DND-41 (cell line): Measurements from ENCODE around the gene FAM222A.

Source experiments
- ATAC-seq: fragments of 200-7000 bp; cut with Tn5 transposase; 3 replicates; pipeline ENCODE4 v1.9.1; 2021; ENCODE audit warnings: low read depth; ENCODE audit not compliant: insufficient read depth
- DNase-seq: peaks from one replicate; pipeline ENCODE4 v3.0.0-alpha.2; 2020
- H2AFZ ChIP-seq: 2 replicates; pipeline ENCODE4 v1.6.0; 2012; ENCODE audit warnings: low read depth, low read length
- H3K27ac ChIP-seq: 2 replicates; pipeline ENCODE4 v1.5.1; 2012; ENCODE audit warnings: low read length, inconsistent platforms
- H3K27me3 ChIP-seq: fragments of 200-600 bp; sonication (generic); 2 replicates; pipeline ENCODE4 v1.6.0; 2012; ENCODE audit warnings: low read length, mild to moderate bottlenecking, inconsistent platforms; ENCODE audit not compliant: insufficient read depth, poor library complexity
- H3K36me3 ChIP-seq: 2 replicates; pipeline ENCODE4 v1.5.1; 2012; ENCODE audit warnings: low read length, inconsistent platforms; ENCODE audit not compliant: insufficient read depth
- H3K4me1 ChIP-seq: 2 replicates; pipeline ENCODE4 v1.5.1; 2012; ENCODE audit warnings: mild to moderate bottlenecking, low read length; ENCODE audit not compliant: insufficient read depth
- H3K4me2 ChIP-seq: 2 replicates; pipeline ENCODE4 v1.6.0; 2012; ENCODE audit warnings: mild to moderate bottlenecking, moderate library complexity, low read length, inconsistent platforms; ENCODE audit not compliant: insufficient read depth
- H3K4me3 ChIP-seq, 2 experiments: fragments of 200-600 bp in 1 of 2; shearing (Covaris generic) in 1 of 2; 2 replicates each; pipeline ENCODE4 v1.5.1; 2012 to 2016; ENCODE audit warnings: inconsistent platforms in 2 of 2, low read length in 2 of 2, mild to moderate bottlenecking in 2 of 2, low read depth in 1 of 2, moderate library complexity in 1 of 2
- H3K79me2 ChIP-seq: 2 replicates; pipeline ENCODE4 v1.6.0; 2012; ENCODE audit warnings: low read length, inconsistent platforms; ENCODE audit not compliant: insufficient read depth
- H3K9ac ChIP-seq: 2 replicates; pipeline ENCODE4 v1.6.0; 2012; ENCODE audit warnings: low read depth, mild to moderate bottlenecking, inconsistent platforms, low read length, moderate library complexity
- H3K9me3 ChIP-seq: 2 replicates; pipeline ENCODE4 v1.5.1; 2012; ENCODE audit warnings: low read length, moderate library complexity, mild to moderate bottlenecking, inconsistent platforms; ENCODE audit not compliant: insufficient read depth, severe bottlenecking
- H4K20me1 ChIP-seq: 2 replicates; pipeline ENCODE4 v1.6.0; 2012; ENCODE audit warnings: low read length; ENCODE audit not compliant: insufficient read depth
- EZH2 ChIP-seq: IDR thresholded peaks from 3 replicates; pipeline ENCODE4 v1.6.1; 2012; ENCODE audit warnings: borderline replicate concordance, low read depth, mild to moderate bottlenecking, moderate library complexity, low read length, inconsistent platforms; ENCODE audit not compliant: severe bottlenecking
- TF ChIP-seq, protein P1 (sequence below): IDR thresholded peaks from 2 replicates; pipeline ENCODE4 v1.5.1; 2012; ENCODE audit warnings: borderline replicate concordance, low read length, moderate library complexity, mild to moderate bottlenecking; ENCODE audit not compliant: poor library complexity, severe bottlenecking; ENCODE audit errors: extremely low read depth

Gene FAM222A

DNA sequence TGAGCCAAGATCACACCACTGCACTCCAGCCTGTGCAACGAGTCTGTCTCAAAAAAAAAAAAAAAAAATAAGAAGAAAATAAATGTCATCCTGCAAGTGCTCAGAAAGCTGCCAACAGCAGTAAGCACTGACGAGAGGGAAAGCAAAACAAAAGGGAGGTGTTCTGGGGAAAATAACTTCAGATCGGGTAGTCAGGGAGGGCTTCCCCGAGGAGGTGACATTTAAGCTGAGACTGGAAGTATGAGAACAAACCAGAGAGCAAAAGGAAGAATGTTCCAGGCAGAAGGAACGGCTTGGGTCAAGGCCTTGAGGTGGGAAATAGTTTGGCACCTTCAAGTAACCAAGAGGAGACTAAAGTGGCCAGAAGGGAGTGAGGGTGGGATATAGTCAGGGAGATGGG is 4.7 kb upstream of the FAM222A start:
- Histone ChIP-seq H3K9me3 (no peaks in the 10 kb centered on the region), H3K4me2 (no peak overlapping the region), H4K20me1 (no peaks in the 10 kb centered on the region), H3K36me3 (no peaks in the 10 kb centered on the region), H3K4me1 (peaks cover 5% of the 10 kb centered on the region), H3K27me3 (peaks cover 1% of the 10 kb centered on the region), H3K79me2 (no peaks in the 10 kb centered on the region), H3K4me3 (no peak overlapping the region), H2AFZ (no peak overlapping the region), H3K27ac (no peak overlapping the region), H3K9ac (no peak overlapping the region)
- ATAC-seq: no peak
- no peak for DNase-seq
- TF ChIP-seq, protein P1, sequence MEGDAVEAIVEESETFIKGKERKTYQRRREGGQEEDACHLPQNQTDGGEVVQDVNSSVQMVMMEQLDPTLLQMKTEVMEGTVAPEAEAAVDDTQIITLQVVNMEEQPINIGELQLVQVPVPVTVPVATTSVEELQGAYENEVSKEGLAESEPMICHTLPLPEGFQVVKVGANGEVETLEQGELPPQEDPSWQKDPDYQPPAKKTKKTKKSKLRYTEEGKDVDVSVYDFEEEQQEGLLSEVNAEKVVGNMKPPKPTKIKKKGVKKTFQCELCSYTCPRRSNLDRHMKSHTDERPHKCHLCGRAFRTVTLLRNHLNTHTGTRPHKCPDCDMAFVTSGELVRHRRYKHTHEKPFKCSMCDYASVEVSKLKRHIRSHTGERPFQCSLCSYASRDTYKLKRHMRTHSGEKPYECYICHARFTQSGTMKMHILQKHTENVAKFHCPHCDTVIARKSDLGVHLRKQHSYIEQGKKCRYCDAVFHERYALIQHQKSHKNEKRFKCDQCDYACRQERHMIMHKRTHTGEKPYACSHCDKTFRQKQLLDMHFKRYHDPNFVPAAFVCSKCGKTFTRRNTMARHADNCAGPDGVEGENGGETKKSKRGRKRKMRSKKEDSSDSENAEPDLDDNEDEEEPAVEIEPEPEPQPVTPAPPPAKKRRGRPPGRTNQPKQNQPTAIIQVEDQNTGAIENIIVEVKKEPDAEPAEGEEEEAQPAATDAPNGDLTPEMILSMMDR: no peak
- no peak for TF ChIP-seq EZH2

- no peak for DNase-seq
- H3K27ac ChIP-seq: no peak overlapping the region
- no peaks in the 10 kb centered on the region for H3K36me3 ChIP-seq
- no peak overlapping the region for H3K9ac ChIP-seq
- H2AFZ ChIP-seq: no peak overlapping the region
- no peak overlapping the region for H3K4me3 ChIP-seq
- peaks cover 4% of the 10 kb centered on the region for H3K27me3 ChIP-seq
- H4K20me1 ChIP-seq: no peaks in the 10 kb centered on the region; the same call in 1 of the 2 replicates
- no peaks in the 10 kb centered on the region for H3K9me3 ChIP-seq
- ATAC-seq: no peak
- peaks cover 9% of the 10 kb centered on the region for H3K4me1 ChIP-seq
- no peak overlapping the region for H3K4me2 ChIP-seq
- H3K79me2 ChIP-seq: no peaks in the 10 kb centered on the region
- TF ChIP-seq, protein P1: no peak
- TF ChIP-seq EZH2: no peak
These were observed 4.1 kb upstream of the FAM222A start for GRCh38 chr12:109709401-109709991.

- Histone ChIP-seq H2AFZ (no peak overlapping the region), H3K4me1 (peaks cover 12% of the 10 kb centered on the region), H3K4me3 (no peak overlapping the region), H3K27ac (no peak overlapping the region), H3K4me2 (no peak overlapping the region), H3K79me2 (no peaks in the 10 kb centered on the region), H3K27me3 (peaks cover 7% of the 10 kb centered on the region), H3K9me3 (no peaks in the 10 kb centered on the region), H4K20me1 (peaks cover 7% of the 10 kb centered on the region), H3K9ac (no peak overlapping the region), H3K36me3 (no peaks in the 10 kb centered on the region)
- ATAC-seq (no peak), DNase-seq (no peak)
- TF ChIP-seq, protein P1: no peak
- TF ChIP-seq EZH2: no peak
These were observed 3.3 kb upstream of the FAM222A start for GRCh38 chr12:109710205-109710746.
